GM19328 (cell line): Measurements from ENCODE around the gene CHTF18.
A peak's percentile ranks its signal among the peaks of the same experiment; 100 is the strongest.
"Not testable (repeated sequence)": the region's sequence is repeated elsewhere in the genome, so short reads cannot be mapped to it uniquely, and the experiment has no call there.

Experiments used
- ATAC-seq: cut with Tn5 transposase; IDR thresholded peaks from one replicate; pipeline ENCODE4 v1.9.1; 2021; ENCODE audit warnings: mild to moderate bottlenecking, moderate library complexity; ENCODE audit not compliant: unreplicated experiment

Gene CHTF18

DNA sequence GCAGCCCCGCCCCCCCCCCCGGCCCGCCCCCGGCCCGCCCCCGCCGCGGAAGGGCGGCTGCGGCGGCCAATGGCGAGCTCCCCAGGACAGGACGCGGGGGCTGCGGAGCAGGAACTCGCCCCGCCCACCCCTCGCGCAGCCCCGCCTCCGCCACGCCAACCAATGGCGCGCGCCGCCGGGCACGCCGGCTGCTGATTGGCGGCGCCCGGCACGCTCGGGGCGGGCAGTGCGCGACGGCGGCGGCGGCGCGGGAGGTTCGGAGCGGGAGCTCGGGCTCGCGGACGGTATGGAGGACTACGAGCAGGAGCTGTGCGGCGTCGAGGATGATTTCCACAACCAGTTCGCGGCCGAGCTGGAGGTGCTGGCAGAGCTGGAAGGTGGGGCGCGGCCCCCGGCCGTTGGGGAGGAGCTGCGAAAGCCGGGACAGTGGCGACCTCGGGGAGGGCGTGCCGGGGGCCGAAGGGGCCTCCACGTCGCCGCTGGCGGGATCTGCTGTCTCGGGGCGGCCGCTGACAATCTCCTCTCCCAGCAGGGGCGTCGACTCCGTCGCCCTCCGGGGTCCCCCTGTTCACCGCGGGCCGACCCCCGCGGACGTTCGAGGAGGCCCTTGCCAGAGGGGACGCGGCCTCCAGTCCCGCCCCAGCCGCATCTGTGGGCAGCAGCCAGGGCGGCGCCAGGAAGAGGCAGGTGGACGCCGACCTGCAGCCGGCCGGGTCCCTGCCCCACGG lies at the start of gene CHTF18:
CHTF18 (plus strand) TSS at position 222 of the 728 bp plus-strand sequence; CDS start at position 287, 65 bp downstream.
- peak; percentile 85 for ATAC-seq

DNA sequence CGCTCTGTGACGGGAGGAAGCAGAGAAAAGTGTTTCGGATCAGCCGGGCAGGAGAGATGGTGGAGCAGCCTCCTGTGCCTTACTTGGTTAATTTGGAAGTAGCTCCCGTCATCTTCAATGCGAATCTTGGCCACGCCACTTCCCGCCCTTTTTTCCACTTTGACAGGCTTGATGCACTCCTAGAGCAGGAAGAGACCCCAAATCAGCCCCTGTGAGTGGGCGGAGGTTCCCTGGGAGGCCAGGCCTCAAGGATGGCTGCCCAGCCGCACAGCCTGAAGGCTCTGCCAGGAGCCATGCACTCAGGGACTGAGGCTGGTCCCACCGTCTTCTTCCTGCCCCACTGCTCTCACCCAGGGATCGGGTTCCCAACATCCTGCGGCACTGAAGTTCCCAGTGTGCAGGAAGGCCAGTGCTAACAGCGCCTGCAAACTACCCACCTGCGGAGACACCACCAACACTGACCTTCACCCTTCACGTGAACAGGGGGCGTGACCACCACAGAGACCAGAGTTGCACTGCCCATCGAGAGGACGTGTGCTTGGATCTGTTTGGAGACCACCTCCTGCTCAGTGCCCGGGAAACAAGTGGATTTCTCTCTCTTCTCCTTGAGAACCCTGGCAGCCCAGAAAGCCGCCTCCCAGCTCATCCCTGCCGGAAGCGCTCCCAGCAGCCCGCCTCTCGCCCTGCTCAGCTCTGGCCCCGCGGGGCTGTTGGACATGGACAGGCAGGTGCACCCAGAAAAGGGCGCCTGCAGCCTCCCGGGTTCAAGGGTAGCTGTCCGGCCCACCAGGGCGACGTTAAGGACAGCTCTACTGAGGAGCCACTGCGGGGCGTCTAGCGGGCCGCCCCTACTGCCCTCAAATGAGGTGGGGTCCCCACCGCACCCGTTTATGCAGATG lies 48.6 kb upstream of the CHTF18 start:
- no peak for ATAC-seq

GRCh38 chr16:740459-740763 lies 48.0 kb upstream of the CHTF18 start:
- ATAC-seq, result no peak

GRCh38 chr16:740764-741505 lies 47.5 kb upstream of the CHTF18 start, which contains the start of gene CIAO3:
Gene CIAO3, minus strand, starts transcription at chr16:740997. Its CDS starts 12 bp downstream, at chr16:740985.
- peak; percentile 58 for ATAC-seq

- no peak for ATAC-seq
These were observed 46.3 kb upstream of the CHTF18 start for GRCh38 chr16:741986-742629.

GRCh38 chr16:742894-743293 lies 45.5 kb upstream of the CHTF18 start:
- ATAC-seq, result not testable (repeated sequence)

GRCh38 chr16:743794-744500 lies 44.5 kb upstream of the CHTF18 start:
- ATAC-seq, result no peak

GRCh38 chr16:745739-746138 lies 42.7 kb upstream of the CHTF18 start:
- ATAC-seq, result no peak

DNA sequence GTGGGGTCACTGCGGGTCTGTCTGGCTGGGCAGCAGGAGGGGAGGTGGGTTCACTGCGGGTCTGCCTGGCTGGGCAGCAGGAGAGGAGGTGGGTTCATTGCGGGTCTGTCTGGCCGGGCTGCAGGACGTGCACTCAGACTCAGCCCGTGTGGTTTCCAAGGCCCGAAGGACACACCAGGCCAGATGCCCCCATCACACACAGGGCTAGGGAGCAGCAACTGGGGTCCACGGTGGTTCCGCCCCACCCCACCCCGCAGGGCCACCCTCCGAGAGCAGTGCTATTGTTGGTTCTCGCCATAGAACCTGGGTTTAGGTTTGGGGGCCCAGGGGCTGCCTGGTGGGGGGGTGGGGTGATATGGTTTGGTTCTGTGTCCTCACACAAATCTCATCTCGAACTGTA lies 41.8 kb upstream of the CHTF18 start:
- ATAC-seq, result no peak

DNA sequence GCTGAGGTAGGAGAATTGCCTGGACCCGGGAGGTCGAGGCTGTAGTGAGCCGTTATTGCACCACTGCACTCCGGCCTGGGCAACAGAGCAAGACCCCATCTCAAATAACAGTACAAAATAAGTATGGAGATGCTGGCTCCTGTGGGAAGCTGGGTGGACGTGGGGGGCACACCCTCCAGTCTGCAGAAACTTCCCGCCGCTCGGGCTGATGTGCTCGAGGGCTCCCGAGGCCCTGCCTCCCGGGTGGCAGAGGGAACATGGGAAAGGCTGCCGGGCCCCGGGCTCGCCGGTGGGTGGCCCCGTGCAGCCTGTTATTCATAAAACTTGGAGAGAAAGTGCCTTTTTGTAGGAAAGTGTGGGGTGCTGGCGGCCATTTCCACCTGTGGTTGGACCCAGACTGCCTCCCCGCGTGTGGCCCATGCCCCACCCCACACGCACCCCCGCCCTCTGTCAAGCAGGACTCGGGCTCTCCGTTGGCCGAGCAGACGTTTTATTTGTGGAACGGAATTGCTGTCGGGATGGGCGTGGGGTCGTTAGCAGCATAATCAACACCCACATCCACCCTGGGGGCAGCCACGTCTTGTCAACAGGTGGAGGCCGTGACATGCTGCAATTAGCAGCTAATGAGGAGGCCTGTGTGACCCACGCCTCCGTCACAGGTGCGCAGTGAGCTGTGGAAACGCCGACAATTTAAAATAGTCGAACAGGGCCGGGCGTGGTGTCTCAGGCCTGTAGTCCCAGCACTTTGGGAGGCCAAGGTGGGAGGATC lies 40.3 kb upstream of the CHTF18 start:
- ATAC-seq, result no peak

DNA sequence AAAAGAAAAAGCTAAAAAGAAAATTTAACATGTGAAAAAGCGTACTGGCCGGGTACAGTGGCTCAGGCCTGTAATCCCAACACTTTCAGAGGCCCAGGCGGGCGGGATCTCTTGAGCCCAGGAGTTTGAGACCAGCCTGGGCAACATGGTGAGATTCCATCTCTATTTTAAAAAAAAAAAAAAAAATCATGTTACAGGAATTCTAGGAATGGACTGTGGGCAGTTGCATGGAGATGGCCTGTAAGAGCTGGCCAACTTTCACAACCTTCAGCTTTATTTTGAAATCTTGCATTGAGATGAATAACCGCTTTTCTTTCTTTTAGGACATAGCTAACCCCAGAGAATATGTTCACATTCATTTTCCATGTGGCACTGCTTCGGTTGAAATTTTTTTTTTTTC lies 39.4 kb upstream of the CHTF18 start:
- no peak for ATAC-seq

DNA sequence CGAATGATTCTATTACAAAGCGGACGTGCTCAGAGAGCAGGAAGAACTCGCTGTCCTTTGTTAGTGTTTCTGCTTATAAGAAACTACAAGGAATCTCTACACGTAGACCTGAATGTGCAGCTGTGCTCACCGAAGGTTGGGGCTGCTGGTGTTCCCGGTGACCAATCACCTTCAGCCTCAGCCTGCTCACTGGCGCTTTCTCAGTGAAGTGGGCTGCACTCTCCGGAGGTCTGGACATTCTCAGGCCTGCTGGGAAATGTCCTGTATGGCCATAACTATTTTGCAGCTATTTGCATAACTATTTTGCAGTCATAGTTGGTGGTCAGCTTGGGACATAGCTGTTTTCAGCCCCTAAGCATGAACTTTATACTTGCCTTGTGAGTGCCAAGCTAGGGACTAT lies 37.9 kb upstream of the CHTF18 start:
- no peak for ATAC-seq

DNA sequence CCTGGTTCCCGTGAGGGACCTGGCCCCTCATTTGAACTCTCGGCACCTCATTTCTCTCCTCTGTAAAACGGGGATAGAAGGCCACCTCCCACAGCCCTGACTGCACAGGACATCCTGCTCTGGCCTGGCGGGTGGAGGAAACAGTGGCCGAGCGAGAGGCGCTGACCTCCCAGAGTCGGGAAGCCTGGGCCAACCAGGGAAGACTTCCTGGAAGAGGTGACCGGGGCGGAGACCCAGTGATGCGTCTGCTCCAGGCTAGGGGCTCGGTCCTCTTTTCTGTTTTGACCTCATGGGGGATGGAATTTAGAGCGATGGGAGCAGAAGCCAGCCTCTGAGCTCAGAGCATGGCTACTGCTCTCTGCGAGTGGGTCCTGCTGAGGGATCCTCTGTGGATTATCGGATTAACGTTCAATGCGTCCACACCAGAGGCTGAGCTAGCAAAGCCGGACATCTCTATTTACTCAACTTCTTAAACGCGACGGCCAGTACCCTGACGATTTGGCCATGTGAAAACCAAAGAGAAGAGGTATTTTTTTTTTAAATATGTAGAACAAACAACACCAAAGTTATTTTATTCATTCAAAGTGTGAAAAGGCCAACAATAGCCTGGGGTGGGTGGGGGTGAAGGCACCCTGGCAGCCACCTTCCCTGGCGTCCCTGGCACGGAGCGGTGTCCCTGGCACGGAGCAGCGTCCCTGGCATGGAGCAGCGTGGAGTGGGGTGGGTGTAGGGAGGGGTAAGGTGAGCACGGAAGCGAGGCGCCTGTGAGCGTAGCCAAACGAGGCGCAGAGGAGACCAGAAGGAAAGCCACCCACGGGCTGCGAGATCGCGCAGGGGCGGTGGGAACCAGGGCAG lies 37.0 kb upstream of the CHTF18 start:
- no peak for ATAC-seq

GRCh38 chr16:752007-752312 lies 36.5 kb upstream of the CHTF18 start:
- no peak for ATAC-seq

DNA sequence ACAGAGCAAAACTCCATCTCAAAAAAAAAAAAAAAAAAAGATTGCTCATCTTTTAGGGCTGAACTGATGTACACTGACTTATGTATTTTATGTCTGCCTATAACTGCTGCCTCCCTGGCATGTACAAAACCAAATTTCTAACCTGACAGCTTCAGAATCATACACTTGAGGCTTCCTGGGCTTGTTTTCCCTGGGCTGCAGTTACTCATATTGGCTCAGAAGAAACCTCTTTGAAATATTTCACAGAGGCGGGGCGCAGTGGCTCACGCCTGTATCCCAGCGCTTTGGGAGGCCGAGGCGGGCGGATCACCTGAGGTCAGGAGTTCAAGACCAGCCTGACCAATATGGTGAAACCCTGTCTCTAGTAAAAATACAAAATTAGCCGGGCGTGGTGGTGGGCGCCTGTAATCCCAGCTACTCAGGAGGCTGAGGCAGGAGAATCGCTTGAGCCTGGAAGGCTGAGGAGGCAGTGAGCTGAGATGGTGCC lies 34.3 kb upstream of the CHTF18 start:
- ATAC-seq, result not testable (repeated sequence)

GRCh38 chr16:754656-755055 lies 33.8 kb upstream of the CHTF18 start:
- no peak for ATAC-seq

DNA sequence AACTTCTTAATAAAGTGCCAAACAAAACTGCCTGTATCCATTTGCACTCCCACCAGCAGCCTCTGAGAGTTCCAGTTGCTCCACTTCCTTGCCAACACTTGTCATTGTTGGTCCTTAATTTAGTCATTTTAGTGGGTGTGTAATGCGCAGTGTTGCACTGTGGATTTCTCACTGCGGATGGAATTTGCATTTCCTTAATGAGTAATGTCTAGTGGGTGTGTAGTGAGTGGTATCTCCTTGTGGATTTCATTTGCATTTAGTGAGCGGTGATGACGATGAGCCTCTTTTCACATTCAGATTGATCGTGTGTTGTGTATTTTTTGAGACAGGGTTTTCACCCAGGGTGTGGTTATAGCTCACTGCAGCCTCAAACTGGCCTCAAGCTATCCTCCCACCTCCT lies 32.0 kb upstream of the CHTF18 start:
- no peak for ATAC-seq

DNA sequence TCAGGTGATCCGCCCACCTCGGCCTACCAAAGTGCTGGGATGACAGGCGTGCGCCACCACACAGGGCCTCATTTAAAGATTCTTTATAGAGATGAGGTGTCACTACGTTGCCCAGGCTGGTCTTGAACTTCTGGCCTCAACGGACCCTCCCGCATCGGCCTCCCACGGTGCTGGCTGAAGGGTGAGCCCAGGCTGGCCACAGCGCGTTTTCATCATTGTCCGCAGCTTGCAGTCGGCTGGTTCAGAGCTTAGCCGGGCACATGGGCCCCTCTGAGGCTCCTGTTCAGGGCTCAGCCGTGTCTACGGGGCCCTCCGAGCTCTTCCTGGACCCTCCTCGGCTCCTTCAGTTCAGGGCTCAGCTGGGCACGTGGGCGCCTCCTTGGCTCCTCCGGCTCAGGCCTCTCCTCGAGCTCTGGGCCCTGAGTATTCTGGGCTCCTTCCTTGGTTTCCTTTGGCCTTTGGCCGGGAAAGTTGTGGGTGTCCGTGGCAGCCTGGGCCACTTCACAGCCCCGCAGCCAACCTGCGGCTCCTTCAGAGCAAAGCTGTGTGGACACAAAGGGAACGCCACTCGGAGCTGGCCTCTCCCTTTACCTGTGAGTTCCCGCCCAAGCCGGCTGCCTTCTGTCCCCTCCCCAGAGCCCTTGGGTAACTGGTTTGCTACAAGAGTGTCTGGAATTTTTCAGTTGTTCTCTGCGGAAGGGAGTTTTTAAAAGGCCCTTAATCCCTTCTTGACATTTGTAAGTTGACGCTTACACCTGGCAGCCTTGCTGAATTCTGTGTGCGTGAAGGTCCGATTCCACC lies 29.1 kb upstream of the CHTF18 start:
- ATAC-seq, result no peak
